Prostate gland (tissue), 2 donors: ENCODE data around the gene ASB13.

Source experiments
- POLR2AphosphoS5 ChIP-seq: sonication (generic); formaldehyde crosslinking; IDR thresholded peaks from one replicate; pipeline ENCODE4 v1.6.1; 2017; ENCODE audit warnings: antibody characterized with exemption
- TF ChIP-seq, protein P1 (sequence below), 4 experiments: fragments of 200-600 bp in 2 of 4; fragments of 450-650 bp in 2 of 4; sonication (generic) in 2 of 4; IDR thresholded peaks; 1 replicate in 3 of 4; 2 replicates in 1 of 4; pipeline ENCODE4 v1.5.1; 2016 to 2019; ENCODE audit warnings: antibody characterized with exemption in 4 of 4, mild to moderate bottlenecking in 2 of 4, moderate library complexity in 2 of 4

DNA sequence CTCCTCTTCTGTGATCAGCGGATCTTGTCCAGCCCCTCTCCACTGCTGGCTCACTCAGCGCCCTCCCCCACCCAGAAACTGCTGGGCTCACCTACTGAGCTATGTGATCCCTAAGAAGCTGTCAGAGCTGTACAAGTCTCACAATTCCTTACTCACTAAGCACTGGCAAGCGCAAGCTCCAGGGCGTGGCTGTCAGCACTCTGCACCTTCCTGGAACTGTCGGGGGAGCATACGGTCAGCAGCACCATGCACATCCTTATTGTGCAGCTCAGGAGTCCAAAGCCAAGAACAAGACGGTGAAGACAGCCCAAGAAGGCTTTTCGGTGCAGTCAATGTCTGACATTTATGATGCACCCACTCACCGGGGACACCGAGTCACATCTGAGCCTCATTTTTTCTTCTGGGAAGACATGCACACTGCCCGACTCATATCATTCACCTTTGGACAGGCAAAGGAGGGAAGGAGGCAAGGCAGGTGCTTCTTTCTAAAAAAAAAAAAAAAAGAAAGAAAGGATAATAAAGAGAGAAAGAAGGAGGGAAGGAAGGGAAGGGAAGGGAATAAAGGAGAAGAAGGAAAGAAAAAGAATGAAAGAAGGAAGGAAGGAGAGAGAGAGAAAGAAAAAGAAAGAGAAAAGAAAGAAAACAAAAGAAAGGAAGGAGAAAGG, 56.3 kb downstream of the ASB13 start:
- TF ChIP-seq, protein P1, sequence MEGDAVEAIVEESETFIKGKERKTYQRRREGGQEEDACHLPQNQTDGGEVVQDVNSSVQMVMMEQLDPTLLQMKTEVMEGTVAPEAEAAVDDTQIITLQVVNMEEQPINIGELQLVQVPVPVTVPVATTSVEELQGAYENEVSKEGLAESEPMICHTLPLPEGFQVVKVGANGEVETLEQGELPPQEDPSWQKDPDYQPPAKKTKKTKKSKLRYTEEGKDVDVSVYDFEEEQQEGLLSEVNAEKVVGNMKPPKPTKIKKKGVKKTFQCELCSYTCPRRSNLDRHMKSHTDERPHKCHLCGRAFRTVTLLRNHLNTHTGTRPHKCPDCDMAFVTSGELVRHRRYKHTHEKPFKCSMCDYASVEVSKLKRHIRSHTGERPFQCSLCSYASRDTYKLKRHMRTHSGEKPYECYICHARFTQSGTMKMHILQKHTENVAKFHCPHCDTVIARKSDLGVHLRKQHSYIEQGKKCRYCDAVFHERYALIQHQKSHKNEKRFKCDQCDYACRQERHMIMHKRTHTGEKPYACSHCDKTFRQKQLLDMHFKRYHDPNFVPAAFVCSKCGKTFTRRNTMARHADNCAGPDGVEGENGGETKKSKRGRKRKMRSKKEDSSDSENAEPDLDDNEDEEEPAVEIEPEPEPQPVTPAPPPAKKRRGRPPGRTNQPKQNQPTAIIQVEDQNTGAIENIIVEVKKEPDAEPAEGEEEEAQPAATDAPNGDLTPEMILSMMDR (IDR thresholded peaks at IDR 0.05): no peak
- TF ChIP-seq POLR2AphosphoS5: peak; percentile 22
